Ishikawa (cell line): Measurements from ENCODE around the gene FAM163B.

Experiments
- CEBPB ChIP-seq: IDR thresholded peaks from 2 replicates; pipeline ENCODE4 v1.6.1; 2012
- CREB1 ChIP-seq: IDR thresholded peaks from 2 replicates; pipeline ENCODE4 v1.6.1; 2012; ENCODE audit warnings: low read depth
- EGR1 ChIP-seq: IDR thresholded peaks from 2 replicates; pipeline ENCODE4 v1.6.1; 2012
- EP300 ChIP-seq: IDR thresholded peaks from 2 replicates; pipeline ENCODE4 v1.6.1; 2012; ENCODE audit warnings: borderline replicate concordance
- FOXM1 ChIP-seq: IDR thresholded peaks from 2 replicates; pipeline ENCODE4 v1.6.1; 2012; ENCODE audit warnings: low read depth, borderline replicate concordance
- NFIC ChIP-seq: IDR thresholded peaks from 2 replicates; pipeline ENCODE4 v1.6.1; 2012
- RAD21 ChIP-seq: IDR thresholded peaks from 2 replicates; pipeline ENCODE4 v1.6.1; 2012; ENCODE audit warnings: low read depth
- TAF1 ChIP-seq: IDR thresholded peaks from 2 replicates; pipeline ENCODE4 v1.6.1; 2012; ENCODE audit warnings: low read depth, mild to moderate bottlenecking
- TCF12 ChIP-seq: IDR thresholded peaks from 2 replicates; pipeline ENCODE4 v1.6.1; 2012; ENCODE audit warnings: low read depth
- TEAD4 ChIP-seq: IDR thresholded peaks from 2 replicates; pipeline ENCODE4 v1.6.1; 2012
- USF1 ChIP-seq: IDR thresholded peaks from 2 replicates; pipeline ENCODE4 v1.6.1; 2012
- YY1 ChIP-seq: IDR thresholded peaks from 2 replicates; pipeline ENCODE4 v1.6.1; 2012; ENCODE audit warnings: low read depth
- ZBTB7A ChIP-seq: IDR thresholded peaks from 2 replicates; pipeline ENCODE4 v1.6.1; 2012; ENCODE audit warnings: low read depth
- TF ChIP-seq, protein P1 (sequence below): IDR thresholded peaks from 2 replicates; pipeline ENCODE4 v1.6.1; 2012
- TF ChIP-seq, protein P2 (sequence below): IDR thresholded peaks from 2 replicates; pipeline ENCODE4 v1.6.1; 2012; ENCODE audit warnings: low read depth, mild to moderate bottlenecking

The FAM163B gene

GRCh38 chr9:133615186-133615585, 6.0 kb upstream of the FAM163B start:
- no peak for TF ChIP-seq YY1

GRCh38 chr9:133614678-133615077, 5.5 kb upstream of the FAM163B start:
- TF ChIP-seq EP300 (no peak), EGR1 (no peak), TCF12 (no peak), USF1 (no peak), ZBTB7A (no peak), CEBPB (no peak), FOXM1 (no peak), TEAD4 (no peak), TAF1 (no peak)
- TF ChIP-seq, protein P1, sequence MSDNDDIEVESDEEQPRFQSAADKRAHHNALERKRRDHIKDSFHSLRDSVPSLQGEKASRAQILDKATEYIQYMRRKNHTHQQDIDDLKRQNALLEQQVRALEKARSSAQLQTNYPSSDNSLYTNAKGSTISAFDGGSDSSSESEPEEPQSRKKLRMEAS = no peak
- TF ChIP-seq, protein P2, sequence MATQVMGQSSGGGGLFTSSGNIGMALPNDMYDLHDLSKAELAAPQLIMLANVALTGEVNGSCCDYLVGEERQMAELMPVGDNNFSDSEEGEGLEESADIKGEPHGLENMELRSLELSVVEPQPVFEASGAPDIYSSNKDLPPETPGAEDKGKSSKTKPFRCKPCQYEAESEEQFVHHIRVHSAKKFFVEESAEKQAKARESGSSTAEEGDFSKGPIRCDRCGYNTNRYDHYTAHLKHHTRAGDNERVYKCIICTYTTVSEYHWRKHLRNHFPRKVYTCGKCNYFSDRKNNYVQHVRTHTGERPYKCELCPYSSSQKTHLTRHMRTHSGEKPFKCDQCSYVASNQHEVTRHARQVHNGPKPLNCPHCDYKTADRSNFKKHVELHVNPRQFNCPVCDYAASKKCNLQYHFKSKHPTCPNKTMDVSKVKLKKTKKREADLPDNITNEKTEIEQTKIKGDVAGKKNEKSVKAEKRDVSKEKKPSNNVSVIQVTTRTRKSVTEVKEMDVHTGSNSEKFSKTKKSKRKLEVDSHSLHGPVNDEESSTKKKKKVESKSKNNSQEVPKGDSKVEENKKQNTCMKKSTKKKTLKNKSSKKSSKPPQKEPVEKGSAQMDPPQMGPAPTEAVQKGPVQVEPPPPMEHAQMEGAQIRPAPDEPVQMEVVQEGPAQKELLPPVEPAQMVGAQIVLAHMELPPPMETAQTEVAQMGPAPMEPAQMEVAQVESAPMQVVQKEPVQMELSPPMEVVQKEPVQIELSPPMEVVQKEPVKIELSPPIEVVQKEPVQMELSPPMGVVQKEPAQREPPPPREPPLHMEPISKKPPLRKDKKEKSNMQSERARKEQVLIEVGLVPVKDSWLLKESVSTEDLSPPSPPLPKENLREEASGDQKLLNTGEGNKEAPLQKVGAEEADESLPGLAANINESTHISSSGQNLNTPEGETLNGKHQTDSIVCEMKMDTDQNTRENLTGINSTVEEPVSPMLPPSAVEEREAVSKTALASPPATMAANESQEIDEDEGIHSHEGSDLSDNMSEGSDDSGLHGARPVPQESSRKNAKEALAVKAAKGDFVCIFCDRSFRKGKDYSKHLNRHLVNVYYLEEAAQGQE = no peak

DNA sequence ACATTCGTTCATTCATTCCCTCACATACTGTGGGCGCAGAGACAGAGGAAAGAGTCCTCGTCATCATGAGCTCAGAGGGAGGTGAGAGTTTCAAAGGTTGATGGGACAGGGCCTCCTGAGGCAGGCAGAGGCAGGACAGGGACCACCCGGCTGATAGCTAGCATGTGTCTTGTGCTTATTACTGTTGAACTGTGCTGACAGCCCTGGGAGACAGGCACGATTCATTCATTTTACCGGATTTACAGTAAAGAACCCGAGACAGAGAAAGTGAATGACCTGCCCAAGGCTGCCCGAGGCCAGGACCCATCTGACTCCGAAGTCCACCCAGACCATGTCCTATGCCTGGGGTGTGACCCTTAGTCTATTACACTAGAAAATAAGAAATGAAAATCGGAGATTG, 4.9 kb upstream of the FAM163B start:
- TF ChIP-seq, protein P2 = no peak
- TF ChIP-seq CEBPB (no peak), RAD21 (no peak), EP300 (no peak), YY1 (no peak), TAF1 (no peak), EGR1 (no peak), USF1 (no peak), ZBTB7A (no peak), TCF12 (no peak), CREB1 (no peak), FOXM1 (no peak), TEAD4 (no peak), NFIC (no peak)
- TF ChIP-seq, protein P1 = no peak

DNA sequence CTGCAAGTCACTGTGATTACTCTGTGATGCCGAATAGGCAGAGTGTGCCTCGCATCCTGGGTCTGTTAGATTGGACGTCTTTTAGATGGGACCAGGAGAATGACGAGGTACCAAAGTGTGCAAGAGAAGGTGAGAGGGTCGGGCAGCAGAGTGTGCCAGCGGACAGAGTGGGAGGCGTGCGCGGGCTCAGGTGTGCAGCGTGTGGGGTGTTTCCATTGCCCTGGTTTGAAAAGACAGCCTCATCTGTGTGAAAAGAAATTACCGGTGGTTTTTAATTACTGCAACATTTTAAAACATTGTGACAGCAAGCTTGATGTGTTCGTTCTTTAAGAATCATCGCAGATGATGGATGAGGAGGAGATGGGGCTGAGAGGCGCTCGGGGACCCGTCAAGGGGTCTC, 4.2 kb upstream of the FAM163B start:
- no peak for TF ChIP-seq EGR1
- TF ChIP-seq TCF12 = no peak
- TF ChIP-seq YY1 = no peak
- TF ChIP-seq CREB1 = no peak

GRCh38 chr9:133612816-133613215, 3.6 kb upstream of the FAM163B start:
- TF ChIP-seq EP300 = no peak
- TF ChIP-seq RAD21 = no peak
- TF ChIP-seq, protein P1 = no peak
- TF ChIP-seq, protein P2 = no peak
